CD4-positive, alpha-beta T cell treated with Interleukin-10 for 1 hour (primary cell): ENCODE results near the gene DHRS13.
"Not testable (repeated sequence)": the region's sequence is repeated elsewhere in the genome, so short reads cannot be mapped to it uniquely, and the experiment has no call there.

ENCODE experiments used
- DNase-seq: peaks from one replicate; pipeline ENCODE4 v3.0.0-alpha.2; 2020

DHRS13 gene

DNA sequence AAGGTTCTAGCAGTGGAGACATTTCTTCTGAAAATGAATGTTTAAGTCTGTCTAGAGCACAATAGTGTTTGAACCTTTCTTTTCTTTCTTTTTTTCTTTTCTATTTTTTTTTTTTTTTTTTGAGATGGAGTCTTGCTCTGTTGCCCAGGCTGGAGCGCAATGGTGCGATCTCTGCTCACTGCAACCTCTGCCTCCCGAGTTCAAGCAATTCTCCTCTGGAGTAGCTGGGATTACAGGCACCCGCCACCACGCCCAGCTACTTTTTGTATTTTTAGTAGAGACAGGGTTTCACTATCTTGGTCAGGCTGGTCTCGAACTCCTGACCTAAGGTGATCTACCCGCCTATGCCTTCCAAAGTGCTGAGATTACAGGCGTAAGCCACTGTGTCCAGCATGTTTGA is 31.6 kb upstream of the DHRS13 start:
- not testable (repeated sequence) for DNase-seq

DNA sequence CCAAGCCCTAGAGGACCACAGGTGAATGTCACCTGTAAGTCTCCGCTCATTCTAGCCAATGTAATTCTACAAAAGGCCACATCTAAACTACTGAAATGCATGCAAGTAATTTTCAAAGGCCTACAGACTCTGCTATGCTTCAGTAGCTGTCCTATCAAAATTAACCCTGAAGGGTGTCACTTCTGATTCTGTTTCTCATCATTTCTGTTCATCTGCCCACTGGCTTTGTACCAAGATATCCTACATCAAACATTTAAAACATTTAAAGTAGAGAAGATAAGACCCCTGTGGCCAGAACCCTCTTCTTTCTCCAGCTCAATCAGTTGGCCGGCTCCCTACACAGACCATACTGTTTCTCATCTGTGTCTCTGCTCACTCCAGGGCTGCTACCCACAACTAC is 26.9 kb upstream of the DHRS13 start:
- DNase-seq: no peak

GRCh38 chr17:28928061-28928460 is 25.2 kb upstream of the DHRS13 start:
- DNase-seq: peak; percentile 33

GRCh38 chr17:28926786-28927185 is 23.9 kb upstream of the DHRS13 start:
- DNase-seq: no peak

GRCh38 chr17:28926366-28926765 is 23.5 kb upstream of the DHRS13 start:
- DNase-seq: no peak

GRCh38 chr17:28925912-28926365 is 23.1 kb upstream of the DHRS13 start:
- peak; percentile 89 for DNase-seq

DNA sequence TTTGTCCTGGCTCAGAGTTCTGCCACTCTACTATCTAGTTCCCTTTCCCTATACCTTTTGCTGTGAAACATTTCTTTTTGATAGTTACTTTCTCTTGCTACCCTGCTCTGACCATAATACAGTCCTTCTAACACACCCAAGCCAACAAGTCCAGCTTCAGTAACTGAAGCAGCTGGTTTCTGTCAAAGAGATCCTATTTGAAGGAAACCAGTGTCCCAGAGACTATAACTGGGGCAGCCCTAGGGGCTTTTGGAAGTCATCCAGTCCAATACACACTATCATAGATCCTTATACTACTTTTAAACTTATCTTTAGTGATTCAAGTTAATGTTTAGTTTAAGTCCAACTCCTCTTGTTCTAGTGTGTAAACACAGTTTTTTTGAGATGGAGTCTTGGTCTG is 17.3 kb upstream of the DHRS13 start:
- no peak for DNase-seq

- no peak for DNase-seq
Observed at GRCh38 chr17:28918295-28918694, 15.4 kb upstream of the DHRS13 start.

GRCh38 chr17:28917465-28917864 is 14.6 kb upstream of the DHRS13 start:
- DNase-seq: no peak

- no peak for DNase-seq
Observed at GRCh38 chr17:28917029-28917428, 14.2 kb upstream of the DHRS13 start.

DNA sequence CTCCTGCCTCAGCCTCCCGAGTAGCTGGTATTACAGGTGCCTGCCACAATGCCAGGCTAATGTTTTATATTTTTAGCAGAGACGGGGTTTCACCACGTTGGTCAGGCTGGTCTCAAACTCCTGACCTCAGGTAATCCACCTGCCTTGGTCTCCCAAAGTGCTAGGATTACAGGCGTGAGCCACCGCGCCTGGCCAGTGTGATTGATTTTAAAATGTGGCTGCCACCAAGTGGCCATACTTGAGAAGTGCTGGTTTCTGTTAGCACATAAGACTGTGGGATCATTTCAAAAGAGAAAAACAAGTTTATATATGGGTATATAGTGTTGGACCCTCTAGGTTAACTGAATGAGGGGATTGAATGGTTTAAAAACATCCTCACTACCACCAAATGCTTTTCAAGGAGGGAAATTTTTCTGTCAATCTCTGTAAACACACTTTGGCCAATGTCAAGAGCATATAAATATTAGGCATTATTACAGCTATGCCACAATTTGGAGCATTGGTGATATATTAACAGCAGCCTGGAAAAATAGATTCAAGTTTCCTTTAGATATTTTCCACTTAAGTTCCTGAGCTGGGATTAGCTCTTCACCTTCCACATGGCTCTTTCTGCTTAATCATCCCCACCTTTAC is 13.5 kb upstream of the DHRS13 start:
- DNase-seq: peak; percentile 66

- no peak for DNase-seq
Observed at GRCh38 chr17:28912938-28913333, 10.1 kb upstream of the DHRS13 start.

- peak; percentile 20 for DNase-seq
Observed at GRCh38 chr17:28912281-28912937, 9.5 kb upstream of the DHRS13 start.

DNA sequence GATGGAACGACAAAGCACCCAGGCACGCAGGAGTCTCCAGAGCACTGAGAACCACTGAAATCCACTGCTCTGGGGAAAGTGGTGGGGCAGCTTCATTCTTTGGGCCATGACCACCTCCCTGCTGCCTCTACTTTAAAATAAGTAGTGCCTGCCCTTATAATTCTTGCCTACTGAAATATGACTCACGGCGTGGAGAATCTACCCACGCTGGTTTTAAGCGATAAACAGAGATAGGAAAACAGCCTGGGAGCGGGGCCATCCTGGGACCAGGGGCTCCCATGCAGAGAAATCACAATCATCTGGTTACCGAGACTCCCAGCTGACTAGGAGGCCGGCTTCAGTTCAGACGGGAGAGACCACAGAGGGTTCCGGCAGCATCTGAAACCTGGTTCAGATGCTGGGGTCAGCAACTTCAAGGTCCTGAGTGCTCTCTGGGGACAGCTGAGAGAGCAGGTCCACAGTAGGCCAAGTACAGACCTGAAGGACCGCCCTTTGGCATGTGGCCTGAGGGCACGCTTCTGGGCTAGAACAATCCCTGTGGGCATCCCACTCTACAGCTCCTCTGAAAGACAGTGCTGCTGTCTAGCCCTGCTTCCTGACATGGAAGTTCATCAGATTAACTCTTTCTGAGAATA is 8.6 kb upstream of the DHRS13 start:
- DNase-seq: no peak

GRCh38 chr17:28910534-28910933 is 7.7 kb upstream of the DHRS13 start:
- DNase-seq: no peak

DNA sequence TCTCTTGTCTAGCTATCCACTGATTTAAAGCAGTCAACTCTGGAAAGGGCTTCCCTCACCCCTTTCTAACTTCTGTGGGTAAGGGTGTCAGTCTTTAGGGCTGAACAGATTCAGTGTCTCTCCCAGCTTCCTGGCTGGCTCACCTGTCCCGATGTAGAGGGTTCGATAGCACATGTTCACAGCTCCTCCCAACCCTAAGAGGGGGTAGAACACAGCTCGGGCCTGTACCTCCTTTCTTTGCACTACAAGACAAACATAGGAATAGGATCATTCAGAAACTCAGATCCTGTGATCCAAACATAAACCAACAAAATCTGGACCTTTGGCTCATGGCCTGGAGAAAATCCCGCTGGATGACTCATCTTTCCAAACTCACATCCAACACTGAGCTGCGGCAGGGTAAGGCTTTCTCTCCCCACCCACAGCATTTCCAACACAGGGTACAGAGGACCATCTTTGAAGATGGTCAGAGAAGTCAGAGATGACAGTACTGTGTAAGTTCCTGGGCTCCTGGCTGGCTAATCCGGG is 5.8 kb upstream of the DHRS13 start:
- no peak for DNase-seq

DNA sequence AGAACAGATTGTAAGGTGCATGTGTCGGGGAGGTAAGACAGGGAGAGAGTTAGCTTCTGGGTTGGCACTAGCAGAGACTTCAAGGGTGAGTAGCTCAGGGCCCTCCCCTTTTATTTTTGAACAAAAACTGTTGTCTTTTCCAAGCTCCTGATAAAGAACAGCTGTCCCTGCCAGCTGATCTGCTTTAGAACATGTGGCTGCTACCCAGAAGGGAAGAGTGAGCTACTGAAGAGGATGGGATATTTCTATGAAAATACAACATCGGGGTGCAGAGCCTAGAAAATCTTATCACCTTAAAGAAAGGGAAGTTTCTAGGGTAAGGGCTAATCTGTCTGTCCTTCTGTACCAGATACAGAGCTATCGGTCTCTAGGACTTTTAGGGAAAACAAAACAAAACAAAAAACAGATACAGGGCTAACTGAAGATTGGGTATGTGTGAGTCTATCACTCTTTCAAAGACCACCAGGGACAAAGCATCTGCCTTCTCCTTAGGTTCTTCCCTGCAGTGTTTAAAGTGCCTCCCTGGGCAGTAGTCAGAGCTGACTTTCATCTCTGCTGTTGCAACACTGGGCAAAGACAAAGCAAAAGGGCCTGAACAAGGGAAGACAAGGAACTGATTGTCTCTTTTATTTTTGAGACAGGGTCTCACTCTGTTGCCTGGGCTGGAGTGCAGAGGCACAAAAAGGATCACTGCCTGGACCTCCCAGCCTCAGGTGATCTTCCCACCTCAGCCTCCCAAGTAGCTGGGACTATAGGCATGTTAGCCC is 5.0 kb upstream of the DHRS13 start:
- no peak for DNase-seq

GRCh38 chr17:28906706-28907438 is 4.0 kb upstream of the DHRS13 start:
- DNase-seq: no peak

- no peak for DNase-seq
Observed at GRCh38 chr17:28906276-28906675, 3.4 kb upstream of the DHRS13 start.

DNA sequence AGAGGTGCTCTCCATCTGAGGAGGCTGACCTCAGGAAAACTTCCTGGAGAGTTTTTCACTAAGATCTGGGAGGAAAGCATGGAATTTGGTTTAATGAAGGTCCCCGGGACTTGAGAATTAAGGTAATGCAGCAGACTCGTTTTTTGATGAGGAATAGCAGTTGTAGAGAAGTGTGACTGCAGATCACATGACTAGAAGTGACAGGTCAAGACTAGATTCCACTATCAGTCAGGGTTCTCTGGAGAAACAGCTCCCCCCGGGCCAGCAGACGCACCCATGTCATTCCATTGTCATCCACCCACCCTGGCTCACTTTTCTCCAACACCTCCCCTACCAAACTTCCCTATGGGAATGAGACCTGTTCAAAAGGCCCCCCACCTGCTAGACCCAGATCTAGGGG is 1.9 kb upstream of the DHRS13 start:
- no peak for DNase-seq

DNA sequence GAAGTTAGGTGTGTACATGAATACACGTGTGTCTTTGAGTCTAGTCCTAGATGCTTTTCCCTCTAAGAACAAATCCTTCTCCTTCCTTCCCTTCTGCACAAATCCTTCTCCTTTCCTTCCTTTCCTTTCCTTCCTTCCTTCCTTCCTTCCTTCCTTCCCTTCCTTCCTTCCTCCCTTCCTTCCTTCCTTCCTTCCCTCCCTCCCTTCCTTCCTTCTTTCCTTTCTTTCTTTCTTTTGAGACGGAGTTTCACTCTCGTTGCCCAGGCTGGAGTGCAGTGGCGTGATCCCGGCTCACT is 615 bp upstream of the DHRS13 start:
- not testable (repeated sequence) for DNase-seq

DNA sequence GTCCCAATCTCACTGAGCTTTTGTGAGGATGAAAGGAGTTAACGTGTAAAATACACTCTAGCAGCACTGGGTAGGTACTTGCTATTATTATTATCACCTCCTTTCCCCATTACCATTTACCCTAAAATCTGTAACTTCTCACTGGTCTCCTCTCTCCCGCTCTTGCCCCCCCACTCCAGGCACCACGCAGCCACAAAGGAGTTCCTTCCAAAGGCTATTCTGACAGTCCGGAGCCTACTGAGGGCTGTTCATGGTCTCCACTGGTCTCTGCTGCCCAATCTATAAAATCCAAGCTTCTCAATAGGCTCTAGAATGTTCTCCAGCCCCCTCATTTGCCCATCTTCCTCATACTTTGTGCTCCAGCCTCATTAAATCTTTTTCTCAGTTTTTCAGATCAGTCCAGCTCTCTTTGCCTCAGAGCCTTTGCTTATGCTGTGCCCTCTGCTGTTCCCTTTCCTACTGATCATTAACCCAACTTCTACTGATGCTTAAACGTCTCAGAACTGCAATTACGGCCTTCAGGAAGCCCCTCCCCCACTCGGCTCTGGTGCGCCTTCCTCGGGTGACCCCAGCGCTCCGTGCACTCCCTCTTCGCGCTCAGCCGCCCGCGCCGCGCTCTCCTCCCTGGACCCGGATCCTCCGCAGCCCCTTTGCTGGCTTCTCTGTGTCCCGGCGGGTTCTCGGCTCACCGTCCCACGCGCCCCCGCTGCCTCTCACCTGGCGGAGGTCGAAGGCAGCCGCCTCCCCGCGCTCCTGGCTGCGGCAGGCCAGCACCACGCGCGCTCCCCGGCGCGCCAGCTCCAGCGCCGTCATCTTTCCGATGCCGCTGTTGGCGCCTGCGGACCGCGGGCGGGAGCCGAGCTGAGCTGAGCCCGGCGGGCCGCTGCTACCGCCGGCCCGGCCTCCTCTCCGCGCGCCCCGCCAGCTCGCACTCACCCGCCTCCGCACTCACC is 737 bp downstream of the DHRS13 start:
- peak; percentile 54 for DNase-seq
